Measurements from ENCODE around the gene HES3.

DNA sequence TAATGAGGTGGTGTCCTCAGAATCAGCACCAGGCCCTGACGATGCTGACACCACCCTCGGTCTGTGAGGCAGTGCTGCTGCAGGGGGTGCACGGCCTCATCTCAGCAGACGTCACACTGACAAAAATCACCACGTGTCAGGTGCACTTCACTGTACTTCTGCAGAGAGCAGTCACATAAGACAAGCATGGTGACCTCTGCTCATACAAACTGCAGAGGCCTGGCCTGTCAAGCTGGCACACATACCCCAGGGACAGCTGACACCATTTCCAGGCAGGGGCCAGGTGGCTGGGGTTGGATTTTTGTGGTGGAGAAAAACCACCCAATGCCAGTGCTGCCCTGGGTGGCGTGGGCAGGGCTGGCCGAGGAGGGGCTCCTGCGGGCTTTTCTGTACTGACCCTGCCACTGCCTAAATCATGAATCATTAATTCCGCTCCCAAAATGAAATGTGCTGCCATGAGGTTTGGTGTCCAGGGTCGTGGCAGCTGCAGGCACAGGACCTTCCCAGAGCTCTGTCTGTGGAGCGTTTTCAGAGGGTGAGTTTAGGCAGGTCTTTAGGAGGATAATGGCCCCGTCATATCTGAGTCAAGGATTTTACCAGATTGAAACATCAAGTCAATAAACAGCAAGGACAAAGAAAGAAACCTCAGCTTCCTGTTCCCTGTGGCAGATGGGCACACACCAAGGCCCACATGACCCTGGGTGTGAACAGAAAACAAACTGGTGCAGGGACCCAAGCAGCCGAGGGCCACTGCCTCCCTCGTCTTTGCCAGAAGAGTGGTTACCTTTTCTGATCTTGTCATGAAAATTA, 50.3 kb downstream of the HES3 start:
- TF ChIP-seq POLR2AphosphoS5 (IDR thresholded peaks at IDR 0.05; ENCODE audit: borderline replicate concordance, low read depth, low read length) (no peak), EZH2 (IDR thresholded peaks at IDR 0.05) (no peak), FOXP2 (optimal IDR thresholded peaks at IDR 0.05; ENCODE audit: control extremely low read depth, extremely low read length, insufficient read depth) (no peak)
